ENCODE data around the gene SPCS2.
A peak's percentile ranks its signal among the peaks of the same experiment; 100 is the strongest.
"Not testable (repeated sequence)": the region's sequence is repeated elsewhere in the genome, so short reads cannot be mapped to it uniquely, and the experiment has no call there.

Gene SPCS2

GRCh38 chr11:74950374-74950969 lies 1.4 kb downstream of the SPCS2 start:
- DNase-seq (ENCODE audit: low spot score), result no peak

- DNase-seq (ENCODE audit: low spot score), result no peak
Observed at GRCh38 chr11:74951226-74951625, 2.2 kb downstream of the SPCS2 start.

GRCh38 chr11:74952752-74953151 lies 3.7 kb downstream of the SPCS2 start:
- DNase-seq (ENCODE audit: low spot score), result no peak

GRCh38 chr11:74953451-74953850 lies 4.4 kb downstream of the SPCS2 start:
- DNase-seq (ENCODE audit: low spot score), result no peak

- no peak for DNase-seq (ENCODE audit: low spot score)
Observed at GRCh38 chr11:74954199-74954598, 5.1 kb downstream of the SPCS2 start.

GRCh38 chr11:74956397-74957015 lies 7.4 kb downstream of the SPCS2 start:
- DNase-seq (ENCODE audit: low spot score), result no peak

GRCh38 chr11:74957937-74958629 lies 9.0 kb downstream of the SPCS2 start:
- DNase-seq (ENCODE audit: low spot score), result no peak

- not testable (repeated sequence) for DNase-seq (ENCODE audit: low spot score)
Observed at GRCh38 chr11:74960128-74960527, 11.1 kb downstream of the SPCS2 start.

- DNase-seq (ENCODE audit: low spot score), result no peak
Observed at GRCh38 chr11:74966651-74967050, 17.6 kb downstream of the SPCS2 start.

GRCh38 chr11:74970852-74971395 lies 21.9 kb downstream of the SPCS2 start:
- no peak for DNase-seq (ENCODE audit: low spot score)

GRCh38 chr11:74971424-74971823 lies 22.4 kb downstream of the SPCS2 start:
- no peak for DNase-seq (ENCODE audit: low spot score)

- no peak for DNase-seq (ENCODE audit: low spot score)
Observed at GRCh38 chr11:74978041-74978440, 29.0 kb downstream of the SPCS2 start.

GRCh38 chr11:74980634-74981033 lies 31.6 kb downstream of the SPCS2 start:
- DNase-seq (ENCODE audit: low spot score), result no peak

GRCh38 chr11:74981888-74982287 lies 32.8 kb downstream of the SPCS2 start:
- no peak for DNase-seq (ENCODE audit: low spot score)

- DNase-seq (ENCODE audit: low spot score), result no peak
Observed at GRCh38 chr11:74984070-74984469, 35.0 kb downstream of the SPCS2 start.

- DNase-seq (ENCODE audit: low spot score), result no peak
Observed at GRCh38 chr11:74984730-74985129, 35.7 kb downstream of the SPCS2 start.

- DNase-seq (ENCODE audit: low spot score), result peak; percentile 85
Observed at GRCh38 chr11:74988541-74989259, 39.6 kb downstream of the SPCS2 start, which contains the start of gene NEU3. TSS of gene NEU3 (plus strand) at chr11:74988933. CDS start at chr11:74989061, 128 bp downstream.

- DNase-seq (ENCODE audit: low spot score), result no peak
Observed at GRCh38 chr11:74989260-74989638, 40.2 kb downstream of the SPCS2 start.

- DNase-seq (ENCODE audit: low spot score), result not testable (repeated sequence)
Observed at GRCh38 chr11:74990150-74990549, 41.1 kb downstream of the SPCS2 start.

GRCh38 chr11:74990941-74991340 lies 41.9 kb downstream of the SPCS2 start:
- DNase-seq (ENCODE audit: low spot score), result no peak

- no peak for DNase-seq (ENCODE audit: low spot score)
Observed at GRCh38 chr11:74992852-74993251, 43.8 kb downstream of the SPCS2 start.

- no peak for DNase-seq (ENCODE audit: low spot score)
Observed at GRCh38 chr11:75000975-75001354, 51.9 kb downstream of the SPCS2 start.
